HepG2 (cell line): ENCODE results near the gene CDKN2AIP. TPM values are rescaled to one million over a fixed set of nuclear protein-coding genes. Genes with fewer than 3 reads are reported as not detected.
A peak's percentile ranks its signal among the peaks of the same experiment; 100 is the strongest.

Source experiments
- ARID2 ChIP-seq: sonication (generic); formaldehyde crosslinking; IDR thresholded peaks from 2 replicates; pipeline ENCODE4 v1.8.1; 2022; ENCODE audit warnings: mild to moderate bottlenecking, missing genetic modification reagents, borderline replicate concordance
- ARNT2 ChIP-seq: sonication (generic); formaldehyde crosslinking; IDR thresholded peaks from 2 replicates; pipeline ENCODE4 v1.8.0; 2022; ENCODE audit warnings: mild to moderate bottlenecking, low read depth, missing genetic modification reagents, moderate library complexity
- ATAD3A ChIP-seq: sonication (generic); formaldehyde crosslinking; IDR thresholded peaks from 2 replicates; pipeline ENCODE4 v1.4.0; 2020; ENCODE audit warnings: missing genetic modification reagents
- CBX5 ChIP-seq: sonication (generic); formaldehyde crosslinking; IDR thresholded peaks from 2 replicates; pipeline ENCODE4 v1.4.0; 2020; ENCODE audit warnings: missing genetic modification reagents, borderline replicate concordance
- CERS6 ChIP-seq: sonication (generic); formaldehyde crosslinking; IDR thresholded peaks from 2 replicates; pipeline ENCODE4 v1.5.0; 2020; ENCODE audit warnings: missing genetic modification reagents
- FUBP1 ChIP-seq: sonication (generic); formaldehyde crosslinking; IDR thresholded peaks from 2 replicates; pipeline ENCODE4 v1.5.1; 2020; ENCODE audit warnings: missing genetic modification reagents, mild to moderate bottlenecking, borderline replicate concordance
- KDM5B ChIP-seq: sonication (generic); formaldehyde crosslinking; IDR thresholded peaks from 2 replicates; pipeline ENCODE4 v1.4.0; 2020; ENCODE audit warnings: missing genetic modification reagents, mild to moderate bottlenecking, borderline replicate concordance
- KLF11 ChIP-seq: IDR thresholded peaks from 2 replicates; pipeline ENCODE4 v1.6.1; 2016; ENCODE audit warnings: missing compliant biosample characterization
- KLF13 ChIP-seq: sonication (generic); formaldehyde crosslinking; IDR thresholded peaks from 2 replicates; pipeline ENCODE4 v1.4.0; 2020; ENCODE audit warnings: mild to moderate bottlenecking, missing genetic modification reagents
- KLF6 ChIP-seq: IDR thresholded peaks from 2 replicates; pipeline ENCODE4 v1.8.0; 2016; ENCODE audit warnings: missing biosample characterization, missing genetic modification reagents
- MAFK ChIP-seq, 2 experiments: IDR thresholded peaks in 1 of 2; conservative IDR thresholded peaks in 1 of 2; 2 replicates each; pipeline ENCODE4 v1.6.1; 2011; ENCODE audit warnings: improper control_type of control experiment in 2 of 2, low read length in 2 of 2
- NR0B2 ChIP-seq: sonication (generic); formaldehyde crosslinking; IDR thresholded peaks from 2 replicates; pipeline ENCODE4 v1.4.0; 2020; ENCODE audit warnings: mild to moderate bottlenecking, missing genetic modification reagents
- NR2F2 ChIP-seq: IDR thresholded peaks from 2 replicates; pipeline ENCODE4 v1.6.1; 2012; ENCODE audit warnings: low read depth, inconsistent platforms, borderline replicate concordance
- PHF8 ChIP-seq: sonication (generic); formaldehyde crosslinking; IDR thresholded peaks from 2 replicates; pipeline ENCODE4 v1.5.0; 2020; ENCODE audit warnings: missing genetic modification reagents
- SAFB2 ChIP-seq: sonication (generic); formaldehyde crosslinking; IDR thresholded peaks from 2 replicates; pipeline ENCODE4 v1.5.1; 2020; ENCODE audit warnings: missing genetic modification reagents, low read depth, mild to moderate bottlenecking, borderline replicate concordance
- ZBTB7A ChIP-seq: sonication (generic); formaldehyde crosslinking; IDR thresholded peaks from 2 replicates; pipeline ENCODE4 v1.8.0; 2022; ENCODE audit warnings: mild to moderate bottlenecking, missing genetic modification reagents
- ZNF10 ChIP-seq: sonication (generic); formaldehyde crosslinking; IDR thresholded peaks from 2 replicates; pipeline ENCODE4 v1.4.0; 2020; ENCODE audit warnings: mild to moderate bottlenecking, low read depth, missing genetic modification reagents, borderline replicate concordance
- ZNF160 ChIP-seq: sonication (generic); formaldehyde crosslinking; IDR thresholded peaks from 2 replicates; pipeline ENCODE4 v1.8.0; 2022; ENCODE audit warnings: mild to moderate bottlenecking, inconsistent platforms, missing genetic modification reagents
- ZNF326 ChIP-seq: sonication (generic); formaldehyde crosslinking; IDR thresholded peaks from 2 replicates; pipeline ENCODE4 v1.4.0; 2020; ENCODE audit warnings: missing genetic modification reagents, borderline replicate concordance
- ZNF33A ChIP-seq: sonication (generic); formaldehyde crosslinking; IDR thresholded peaks from 2 replicates; pipeline ENCODE4 v1.5.1; 2020; ENCODE audit warnings: missing genetic modification reagents, mild to moderate bottlenecking, moderate library complexity, borderline replicate concordance
- ZNF629 ChIP-seq: sonication (generic); formaldehyde crosslinking; conservative IDR thresholded peaks from 2 replicates; pipeline ENCODE4 v1.5.0; 2020; ENCODE audit warnings: missing genetic modification reagents
- ZNF660 ChIP-seq: sonication (generic); formaldehyde crosslinking; IDR thresholded peaks from 2 replicates; pipeline ENCODE4 v1.5.1; 2020; ENCODE audit warnings: mild to moderate bottlenecking, low read depth, missing genetic modification reagents, borderline replicate concordance
- ZNF670 ChIP-seq: sonication (generic); formaldehyde crosslinking; IDR thresholded peaks from 2 replicates; pipeline ENCODE4 v1.8.0; 2022; ENCODE audit warnings: mild to moderate bottlenecking, missing genetic modification reagents, borderline replicate concordance
- ZNF672 ChIP-seq: sonication (generic); formaldehyde crosslinking; IDR thresholded peaks from 2 replicates; pipeline ENCODE4 v1.8.1; 2022; ENCODE audit warnings: missing genetic modification reagents
- ZNF740 ChIP-seq: sonication (generic); formaldehyde crosslinking; IDR thresholded peaks from 2 replicates; pipeline ENCODE4 v1.4.0; 2020; ENCODE audit warnings: missing genetic modification reagents
- ZNF747 ChIP-seq: sonication (generic); formaldehyde crosslinking; IDR thresholded peaks from 2 replicates; pipeline ENCODE4 v1.8.1; 2023; ENCODE audit warnings: missing genetic modification reagents, mild to moderate bottlenecking, borderline replicate concordance
- ZNF781 ChIP-seq: sonication (generic); formaldehyde crosslinking; IDR thresholded peaks from 2 replicates; pipeline ENCODE4 v1.5.1; 2020; ENCODE audit warnings: borderline replicate concordance, mild to moderate bottlenecking, missing genetic modification reagents; ENCODE audit errors: not compliant biosample characterization
- ZNF792 ChIP-seq: IDR thresholded peaks from 2 replicates; pipeline ENCODE4 v1.6.1; 2016
- polyA plus RNA-seq, 8 experiments: library from polyadenylated mRNA; depleted of rRNA in 3 of 8; stranded (reverse) in 7 of 8; unstranded in 1 of 8; fragments of >200 nt; fragmentation: Illumina TruSeq in 4 of 8; extraction: Trizol in 4 of 8; gene quantifications; 2 replicates each; pipeline versions ENCODE4 v1.2.1 to v1.2.3, GENCODE V29; 2011 to 2016; ENCODE audit warnings: low read depth in 4 of 8, missing spikeins in 1 of 8, mixed read lengths in 1 of 8; ENCODE audit not compliant: insufficient read depth in 1 of 8
- total RNA-seq, 5 experiments: library from RNA; depleted of rRNA; stranded (reverse); fragments of >200 nt; fragmentation: Illumina TruSeq; extraction: Trizol; gene quantifications; 2 replicates each; pipeline ENCODE4 v1.2.3, GENCODE V29; 2016; ENCODE audit warnings: low read depth in 1 of 5

CDKN2AIP gene
- total and polyA plus RNA-seq, 2 of the 13 experiments (the other 11 are each of a cell fraction or from before 2014, with no cell fraction given), result 17.0 to 18.7 TPM

- TF ChIP-seq FUBP1 (CRISPR knock-in tag) (no peak), KDM5B (CRISPR knock-in tag) (peak; percentile 42), ARNT2 (CRISPR knock-in tag) (peak; percentile 52), ZNF33A (CRISPR knock-in tag) (peak; percentile 88; the same call in 1 of the 2 replicates), ZNF781 (peak; percentile 88), ZNF792 (CRISPR knock-in tag) (peak; percentile 81), CBX5 (peak; percentile 60; the same call in 1 of the 2 replicates), PHF8 (CRISPR knock-in tag) (no peak), ZNF629 (0 out of 2 replicates have a peak, but pooled peaks have one; percentile 51), SAFB2 (CRISPR knock-in tag) (peak; percentile 83; the same call in 1 of the 2 replicates), ZNF160 (CRISPR knock-in tag) (peak; percentile 83), ZNF740 (CRISPR knock-in tag) (no peak), ZBTB7A (CRISPR knock-in tag) (peak; percentile 93), ZNF326 (CRISPR knock-in tag) (no peak), NR0B2 (peak; percentile 42; the same call in 1 of the 2 replicates), ARID2 (CRISPR knock-in tag) (peak; percentile 52; the same call in 1 of the 2 replicates), MAFK (conservative IDR thresholded peaks at IDR 0.05 in 1 of 2, IDR thresholded peaks at IDR 0.05 in 1 of 2; ENCODE audit: low read length in 2 of 2) (no peak), ATAD3A (CRISPR knock-in tag) (no peak), NR2F2 (no peak; the same call in 1 of the 2 replicates), KLF6 (CRISPR knock-in tag) (peak; percentile 29; the same call in 1 of the 2 replicates), ZNF10 (no peak), ZNF672 (CRISPR knock-in tag) (no peak), ZNF670 (CRISPR knock-in tag) (no peak; the same call in 1 of the 2 replicates), ZNF660 (CRISPR knock-in tag) (no peak), KLF13 (CRISPR knock-in tag) (0 out of 2 replicates have a peak, but pooled peaks have one; percentile 64), ZNF747 (no peak), CERS6 (no peak), KLF11 (CRISPR knock-in tag) (0 out of 2 replicates have a peak, but pooled peaks have one; percentile 10)
These were observed 702 bp upstream of the CDKN2AIP start (continued) for GRCh38 chr4:183443655-183444213.
